Right ventricle myocardium superior (tissue), 1 donor: ENCODE results near the gene TMEM125. TPM values are rescaled to one million over a fixed set of nuclear protein-coding genes. Genes with fewer than 3 reads are reported as not detected.

Experiments used
- ATAC-seq: fragments of 200-7000 bp; cut with Tn5 transposase; one replicate; pipeline ENCODE4 v1.9.1; 2020; ENCODE audit warnings: mild to moderate bottlenecking; ENCODE audit not compliant: poor library complexity
- DNase-seq: peaks from one replicate; pipeline ENCODE4 v3.0.0-alpha.2; 2020
- intact Hi-C: fragments of 100-400 bp; cut with DNase I; formaldehyde crosslinking; loops from one replicate; pipeline ENCODE4 v1.11.2; 2022
- total RNA-seq: library from RNA; stranded (reverse); fragmentation: NEBNext Ultra II Directional; extraction: Animal tissue kit (Norgen Biotek cat#: 25700); gene quantifications from one replicate; pipeline ENCODE4 v1.2.1, GENCODE V29; 2021
- donor health status: DM: no; HTN: yes; CAD: no; lungs with severe emphysema.

Gene TMEM125
- total RNA-seq, 1 donor from 2014 or later: not detected

DNA sequence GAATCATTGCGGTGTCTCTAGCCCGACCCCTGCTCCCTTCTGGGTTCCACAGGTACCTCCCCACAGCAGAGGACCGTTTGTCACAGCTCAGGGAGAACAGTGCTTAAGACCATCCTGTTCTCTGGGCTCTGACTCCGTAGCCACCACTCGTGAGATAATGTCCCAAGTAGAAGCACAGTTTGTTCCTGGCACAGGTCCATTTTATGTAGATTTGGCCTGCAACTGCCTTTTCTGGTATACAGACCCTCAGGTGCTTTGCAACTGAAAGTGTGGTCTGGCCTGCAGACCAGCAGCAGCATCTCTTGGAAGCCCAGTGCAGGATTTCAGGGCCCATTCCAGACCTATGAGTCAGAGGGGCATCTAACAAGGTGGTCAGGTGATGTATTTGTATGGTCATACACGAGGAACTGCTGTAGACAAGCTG, 28.4 kb upstream of the TMEM125 start:
- DNase-seq (no peak), ATAC-seq (no peak)
- intact Hi-C loops: no loop called here

GRCh38 chr1:43243299-43243698, 26.5 kb upstream of the TMEM125 start:
- DNase-seq: no peak
- ATAC-seq: no peak
- intact Hi-C loops: no loop called here

DNA sequence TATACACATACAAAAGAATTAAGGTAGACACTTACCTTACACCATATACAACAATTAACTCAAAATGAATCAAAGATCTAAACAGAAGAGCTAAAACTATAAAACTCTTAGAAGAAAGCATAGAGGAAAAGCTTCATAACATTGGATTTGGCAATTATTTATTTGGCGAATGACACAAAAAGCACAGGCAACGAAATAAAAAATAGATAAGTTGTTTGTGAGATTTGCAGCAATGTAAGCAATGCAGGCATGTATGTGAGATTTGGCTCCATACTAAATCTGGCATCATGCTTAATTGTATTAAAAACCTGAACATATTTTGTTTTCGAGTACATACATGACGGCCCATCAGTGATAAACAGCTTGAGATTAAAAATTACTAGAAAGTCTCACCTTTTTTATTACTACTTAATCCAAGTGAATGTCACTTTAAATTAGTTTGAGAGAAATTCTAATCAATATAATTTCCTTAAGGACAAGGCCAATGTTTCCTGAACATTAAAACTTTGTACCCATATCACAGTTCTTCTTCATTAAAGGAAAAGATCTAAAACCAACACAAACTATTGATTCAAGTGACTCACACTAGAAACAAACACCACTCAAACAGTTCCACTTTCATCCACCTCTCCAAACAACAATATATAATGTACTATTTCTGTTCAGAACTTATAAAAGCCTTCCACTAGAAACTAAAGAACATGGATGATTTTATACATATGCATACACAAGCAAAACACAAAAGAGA, 23.1 kb upstream of the TMEM125 start:
- ATAC-seq: no peak
- DNase-seq: no peak
- intact Hi-C loops: no loop called here

DNA sequence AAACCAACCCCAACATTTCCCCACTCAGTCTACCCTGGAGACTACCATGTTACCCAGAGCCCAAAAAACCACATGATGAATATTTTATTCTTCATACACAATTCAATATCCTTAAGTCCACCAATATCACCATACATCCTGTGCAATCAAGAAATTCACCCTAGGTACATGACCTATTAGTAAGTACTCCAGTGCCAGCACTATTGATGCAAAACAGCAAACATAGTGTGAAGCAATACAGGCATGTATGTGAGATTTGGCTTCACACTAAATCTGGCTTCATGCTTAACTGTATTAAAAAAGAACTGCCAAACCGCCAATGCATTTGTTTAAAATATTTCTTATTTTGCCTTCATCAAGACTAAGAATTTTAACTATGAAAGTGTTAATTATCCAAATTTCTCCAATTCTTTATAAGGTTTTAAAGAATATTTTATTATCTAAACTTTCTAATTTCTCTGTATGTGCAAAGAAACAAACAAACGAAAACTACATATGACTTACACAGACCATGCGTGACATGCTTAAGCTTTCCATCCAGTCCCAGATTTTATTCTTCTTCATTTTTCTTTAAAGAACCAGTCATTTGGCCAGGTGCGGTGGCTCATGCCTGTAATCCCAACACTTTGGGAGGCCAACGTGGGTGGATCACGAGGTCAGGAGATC, 22.4 kb upstream of the TMEM125 start:
- ATAC-seq (no peak), DNase-seq (no peak)
- intact Hi-C loops: no loop called here

GRCh38 chr1:43250351-43250761, 19.4 kb upstream of the TMEM125 start:
- no peak for ATAC-seq
- DNase-seq: no peak
- intact Hi-C loops: no loop called here

DNA sequence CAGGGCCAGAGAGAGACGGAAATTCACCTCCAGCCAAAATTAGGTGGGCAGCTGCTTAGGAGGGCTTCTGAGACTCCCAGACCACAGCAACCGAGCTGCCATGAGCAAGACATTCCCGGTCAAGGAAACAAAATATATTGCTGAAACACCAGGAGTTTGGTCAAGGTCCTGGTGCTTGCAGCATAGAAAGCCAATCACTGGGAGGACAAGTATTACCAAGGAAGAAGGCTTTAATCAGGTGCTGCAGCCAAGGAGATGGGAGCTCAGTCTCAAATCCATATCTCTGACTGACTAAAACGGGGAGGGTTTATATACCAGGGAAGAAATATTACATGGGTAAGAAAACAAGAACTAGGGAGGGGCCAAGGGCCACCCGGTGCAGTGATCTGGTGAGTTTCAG, 18.8 kb upstream of the TMEM125 start:
- intact Hi-C loops: no loop called here
- ATAC-seq (no peak), DNase-seq (no peak)

DNA sequence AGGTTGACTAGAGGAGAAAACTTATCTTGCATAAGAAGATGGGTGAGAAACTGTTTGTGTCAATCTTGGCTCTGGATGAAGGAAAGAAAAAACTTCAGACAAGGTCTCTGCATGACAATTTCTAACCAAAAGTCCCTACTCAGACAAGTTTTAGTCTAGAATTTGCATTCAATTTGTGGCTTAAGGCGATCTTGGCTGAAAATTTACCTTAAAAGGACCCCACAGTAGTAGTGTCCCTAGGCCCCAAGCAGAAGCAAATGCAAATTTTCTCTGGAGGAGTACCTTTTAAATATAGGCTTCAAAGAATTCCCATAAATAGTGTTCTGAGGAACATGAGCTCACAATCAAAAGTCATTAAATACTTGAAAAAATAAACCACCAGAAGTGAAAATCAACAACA, 17.6 kb upstream of the TMEM125 start:
- ATAC-seq (no peak), DNase-seq (no peak)
- intact Hi-C loops: no loop called here

DNA sequence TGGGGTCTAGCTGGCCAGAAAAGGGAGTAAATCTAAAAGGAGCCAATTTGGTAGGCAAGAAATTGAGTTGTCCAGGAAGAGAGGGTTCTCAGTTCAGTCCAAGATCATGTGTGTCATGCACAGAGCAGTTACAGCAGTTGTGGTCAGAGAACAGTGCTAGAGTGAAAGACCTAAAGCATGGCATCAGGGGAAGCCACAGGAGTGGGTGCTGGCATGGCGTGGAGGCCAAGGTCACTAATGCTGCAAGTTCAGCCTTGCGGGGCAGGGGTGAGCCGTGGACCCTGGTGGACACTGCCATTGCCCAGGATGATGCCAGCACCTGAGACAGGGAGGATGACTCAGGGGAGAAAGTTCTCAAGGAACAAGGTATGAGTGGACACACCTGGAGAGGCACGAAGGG, 16.6 kb upstream of the TMEM125 start:
- DNase-seq (no peak), ATAC-seq (no peak)
- intact Hi-C loops: no loop called here

GRCh38 chr1:43253876-43254275, 15.9 kb upstream of the TMEM125 start:
- ATAC-seq (no peak), DNase-seq (no peak)
- intact Hi-C loops: no loop called here

GRCh38 chr1:43255438-43256210, 14.2 kb upstream of the TMEM125 start:
- DNase-seq (no peak), ATAC-seq (peak; percentile 84)
- intact Hi-C loops: no loop called here

DNA sequence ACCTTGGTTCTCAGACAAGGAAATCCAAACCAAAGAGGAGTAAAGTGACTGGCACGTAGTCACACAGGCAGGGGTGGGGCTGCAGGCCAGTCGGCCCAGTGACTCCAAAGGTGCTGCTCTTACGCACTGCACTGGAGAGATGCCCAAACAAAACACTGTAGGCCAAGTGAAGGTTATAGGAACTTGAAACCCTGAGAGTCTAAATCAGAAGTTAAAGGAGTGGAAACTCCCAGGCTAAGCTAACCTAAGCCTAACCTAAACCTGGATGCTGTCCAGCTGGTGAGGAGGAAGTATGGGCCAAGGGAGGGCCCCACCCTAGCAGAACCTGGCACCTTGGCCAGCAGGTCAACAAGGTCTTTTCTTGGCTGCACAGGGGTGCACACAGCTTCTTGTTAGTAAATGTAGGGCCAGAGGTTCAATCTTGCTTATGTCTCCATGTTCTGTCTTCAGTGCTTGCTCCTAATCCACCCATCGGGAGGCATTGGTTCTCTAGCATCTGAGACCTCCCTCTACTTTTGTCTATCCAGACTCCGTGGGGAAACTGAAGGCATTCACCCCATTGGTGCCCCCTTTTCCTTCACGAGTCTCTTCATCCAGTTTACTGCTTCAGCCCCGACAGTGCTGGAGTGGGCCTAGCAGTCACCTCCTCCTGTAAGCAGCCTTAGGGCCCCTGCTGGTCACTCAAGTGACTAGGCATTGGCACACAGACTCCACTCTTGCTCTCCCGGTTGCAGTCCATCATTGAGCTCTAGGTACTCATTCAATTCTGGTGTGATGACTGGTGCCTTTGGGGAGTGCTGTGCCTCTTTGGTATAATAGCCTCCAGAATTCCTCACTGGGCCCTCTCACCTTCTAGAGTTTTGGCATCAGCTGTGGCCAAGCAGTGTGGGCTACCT, 12.9 kb upstream of the TMEM125 start:
- intact Hi-C loops: no loop called here
- peak; percentile 77 for ATAC-seq
- DNase-seq: no peak

DNA sequence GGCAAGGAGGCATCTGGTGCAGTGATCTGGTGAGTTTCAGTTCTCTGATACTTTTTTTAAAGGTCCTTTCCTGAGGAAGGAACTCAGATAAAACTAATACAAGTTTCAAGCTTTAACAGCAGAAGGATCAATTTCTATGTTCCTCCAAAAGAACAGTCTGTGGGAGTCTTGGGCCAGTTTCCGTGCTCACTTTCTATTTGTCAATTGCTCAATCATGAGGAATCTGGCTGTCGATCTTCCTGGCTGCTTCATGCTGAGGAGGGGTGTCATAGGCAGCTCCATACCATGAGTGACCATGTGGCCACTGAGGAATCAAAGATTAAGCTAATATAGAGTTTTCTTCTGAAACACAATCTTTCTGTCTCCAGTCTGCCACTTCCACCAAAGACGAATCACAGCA, 11.4 kb upstream of the TMEM125 start:
- intact Hi-C loops: no loop called here
- no peak for ATAC-seq
- no peak for DNase-seq

- intact Hi-C loops: no loop called here
Observed at GRCh38 chr1:43265431-43265830, 4.4 kb upstream of the TMEM125 start.

DNA sequence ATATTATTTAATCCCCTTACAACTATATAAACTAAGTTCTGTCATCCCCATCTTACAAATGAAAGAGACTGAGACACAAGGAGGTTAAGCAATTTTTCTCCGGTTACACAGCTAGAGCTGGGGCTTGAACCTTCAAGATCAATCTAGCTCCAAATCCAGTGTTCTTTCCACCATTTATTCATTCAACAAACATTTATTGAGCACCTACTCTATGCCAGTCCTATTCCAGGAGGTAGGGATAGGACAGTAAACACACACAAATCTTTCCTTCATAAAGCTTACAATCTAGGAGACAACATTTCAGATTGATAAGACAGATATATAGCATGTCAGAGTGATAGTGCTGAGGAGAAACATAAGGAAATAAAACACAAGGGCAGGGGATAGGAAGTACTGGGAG, 2.9 kb upstream of the TMEM125 start:
- DNase-seq (no peak), ATAC-seq (no peak)
- intact Hi-C loops: no loop called here

More at GRCh38 chr1:43265431-43265830, 4.4 kb upstream of the TMEM125 start:
- DNase-seq (no peak), ATAC-seq (no peak)

DNA sequence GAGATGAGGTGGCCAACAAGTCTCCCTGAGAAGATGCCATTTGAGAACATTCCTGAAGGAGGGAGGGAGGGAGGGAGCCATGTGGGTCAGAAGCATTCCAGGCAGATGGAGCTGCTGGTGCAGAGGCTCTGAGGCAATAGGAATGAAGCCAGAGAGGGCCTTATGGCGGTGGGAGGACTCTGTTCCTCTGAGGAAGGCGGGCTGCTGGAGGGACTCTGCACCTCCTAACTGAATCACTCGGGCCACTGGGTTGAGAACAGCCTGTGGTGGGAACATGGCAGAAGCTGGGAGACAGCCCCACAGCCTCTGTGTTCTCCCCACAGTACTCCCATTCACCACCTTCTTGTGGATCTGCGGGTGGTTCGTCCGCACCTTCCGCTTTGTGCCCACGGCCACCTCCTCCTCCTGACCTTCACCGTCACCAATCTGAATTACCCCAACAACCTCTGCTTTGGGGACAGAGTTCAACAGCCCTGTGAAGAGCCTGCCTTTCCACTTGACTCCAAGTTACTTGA, 2.4 kb upstream of the TMEM125 start:
- intact Hi-C loops: no loop called here
- no peak for DNase-seq
- no peak for ATAC-seq

- intact Hi-C loops: no loop called here
- ATAC-seq: no peak
- no peak for DNase-seq
Observed at GRCh38 chr1:43267818-43268425, 1.9 kb upstream of the TMEM125 start.

- ATAC-seq (peak; percentile 53), DNase-seq (no peak)
- intact Hi-C loops: no loop called here
Observed at GRCh38 chr1:43270421-43271095, 775 bp downstream of the TMEM125 start.
